Measurements from ENCODE around the gene RICTOR.
"Not testable (repeated sequence)": the region's sequence is repeated elsewhere in the genome, so short reads cannot be mapped to it uniquely, and the experiment has no call there.

GRCh38 chr5:39010958-39011357, 63.2 kb downstream of the RICTOR start:
- TF ChIP-seq CTCF (IDR thresholded peaks at IDR 0.05; ENCODE audit: extremely low read depth in 1 of 2, insufficient read depth in 1 of 2, low read depth in 1 of 2, low read length in 2 of 2); MAX (IDR thresholded peaks at IDR 0.05; ENCODE audit: insufficient read depth, insufficient read length); POLR2AphosphoS5 (IDR thresholded peaks at IDR 0.05; ENCODE audit: insufficient read depth, low read depth, low read length); POLR2A (IDR thresholded peaks at IDR 0.05; ENCODE audit: low read depth, low read length): not testable (repeated sequence)
